Sigmoid colon (tissue), 4 donors: ENCODE data around the gene COX14.

Source experiments
- CTCF ChIP-seq, 4 experiments: fragments of 450-650 bp in 3 of 4; fragments of 200-600 bp in 1 of 4; IDR thresholded peaks; one replicate each; pipeline ENCODE4 v1.5.1; 2016 to 2019; ENCODE audit warnings: antibody characterized with exemption in 4 of 4, mild to moderate bottlenecking in 3 of 4, moderate library complexity in 2 of 4
- POLR2A ChIP-seq, 2 donors: fragments of 450-650 bp; IDR thresholded peaks; one replicate each; pipeline ENCODE4 v1.6.1; 2016; ENCODE audit warnings: antibody characterized with exemption in 2 of 2, mild to moderate bottlenecking in 2 of 2, moderate library complexity in 2 of 2
- POLR2AphosphoS5 ChIP-seq, 4 donors: sonication (generic); formaldehyde crosslinking; IDR thresholded peaks; one replicate each; pipeline ENCODE4 v1.6.1; 2017; ENCODE audit warnings: antibody characterized with exemption in 4 of 4

- TF ChIP-seq CTCF (IDR thresholded peaks at IDR 0.05) (no peak), POLR2AphosphoS5 (IDR thresholded peaks at IDR 0.05) (no peak), POLR2A (IDR thresholded peaks at IDR 0.05) (no peak)
Observed at GRCh38 chr12:50102131-50102531, 9.9 kb upstream of the COX14 start.
